Esophagus (tissue), 2 donors: ENCODE results near the gene RHEB. TPM values are rescaled to one million over a fixed set of nuclear protein-coding genes. Genes with fewer than 3 reads are reported as not detected.
A peak's percentile ranks its signal among the peaks of the same experiment; 100 is the strongest.

Experiments
- H3K27ac ChIP-seq, 2 donors: one replicate each; pipeline ENCODE4 v1.5.1; 2013; ENCODE audit warnings: low read depth in 2 of 2, mild to moderate bottlenecking in 2 of 2, inconsistent platforms in 1 of 2, low read length in 1 of 2, moderate library complexity in 1 of 2
- H3K27me3 ChIP-seq, 2 donors: one replicate each; pipeline ENCODE4 v1.6.1; 2013; ENCODE audit warnings: low read length in 2 of 2, control low read depth in 1 of 2, mild to moderate bottlenecking in 1 of 2; ENCODE audit not compliant: insufficient read depth in 2 of 2, control insufficient read depth in 1 of 2
- H3K36me3 ChIP-seq, 2 donors: one replicate each; pipeline ENCODE4 v1.6.1; 2013; ENCODE audit warnings: low read length in 1 of 2; ENCODE audit not compliant: control insufficient read depth in 2 of 2, insufficient read depth in 2 of 2
- H3K4me1 ChIP-seq, 2 donors: one replicate each; pipeline ENCODE4 v1.6.1; 2013; ENCODE audit warnings: low read length in 1 of 2; ENCODE audit not compliant: control insufficient read depth in 2 of 2, insufficient read depth in 2 of 2
- H3K4me3 ChIP-seq, 2 donors: one replicate each; pipeline ENCODE4 v1.5.1; 2013; ENCODE audit warnings: low read length in 2 of 2, mild to moderate bottlenecking in 2 of 2, low read depth in 1 of 2, moderate library complexity in 1 of 2
- H3K9me3 ChIP-seq, 2 donors: one replicate each; pipeline ENCODE4 v1.6.1; 2013; ENCODE audit warnings: mild to moderate bottlenecking in 2 of 2, low read depth in 1 of 2, low read length in 1 of 2, moderate library complexity in 1 of 2; ENCODE audit not compliant: control insufficient read depth in 2 of 2, insufficient read depth in 1 of 2
- WGBS, 2 donors: extraction: QIAGEN DNeasy Blood & Tissue Kit; methylation state at CpG; one replicate each; pipeline ENCODE4 v1.1.7; 2013; 5-methylcytosine and 5-hydroxymethylcytosine counted together
- polyA plus RNA-seq, 2 donors: library from polyadenylated mRNA; stranded (reverse); fragments of 200-250 nt; gene quantifications; one replicate each; pipeline ENCODE4 v1.2.3, GENCODE V29; 2013
- donor health status: healthy with polysubstance abuse.
- donor health status: Bipolar disorder and iron deficiency.

Gene RHEB
- polyA plus RNA-seq, 2 donors = 48.5 to 58.2 TPM

DNA sequence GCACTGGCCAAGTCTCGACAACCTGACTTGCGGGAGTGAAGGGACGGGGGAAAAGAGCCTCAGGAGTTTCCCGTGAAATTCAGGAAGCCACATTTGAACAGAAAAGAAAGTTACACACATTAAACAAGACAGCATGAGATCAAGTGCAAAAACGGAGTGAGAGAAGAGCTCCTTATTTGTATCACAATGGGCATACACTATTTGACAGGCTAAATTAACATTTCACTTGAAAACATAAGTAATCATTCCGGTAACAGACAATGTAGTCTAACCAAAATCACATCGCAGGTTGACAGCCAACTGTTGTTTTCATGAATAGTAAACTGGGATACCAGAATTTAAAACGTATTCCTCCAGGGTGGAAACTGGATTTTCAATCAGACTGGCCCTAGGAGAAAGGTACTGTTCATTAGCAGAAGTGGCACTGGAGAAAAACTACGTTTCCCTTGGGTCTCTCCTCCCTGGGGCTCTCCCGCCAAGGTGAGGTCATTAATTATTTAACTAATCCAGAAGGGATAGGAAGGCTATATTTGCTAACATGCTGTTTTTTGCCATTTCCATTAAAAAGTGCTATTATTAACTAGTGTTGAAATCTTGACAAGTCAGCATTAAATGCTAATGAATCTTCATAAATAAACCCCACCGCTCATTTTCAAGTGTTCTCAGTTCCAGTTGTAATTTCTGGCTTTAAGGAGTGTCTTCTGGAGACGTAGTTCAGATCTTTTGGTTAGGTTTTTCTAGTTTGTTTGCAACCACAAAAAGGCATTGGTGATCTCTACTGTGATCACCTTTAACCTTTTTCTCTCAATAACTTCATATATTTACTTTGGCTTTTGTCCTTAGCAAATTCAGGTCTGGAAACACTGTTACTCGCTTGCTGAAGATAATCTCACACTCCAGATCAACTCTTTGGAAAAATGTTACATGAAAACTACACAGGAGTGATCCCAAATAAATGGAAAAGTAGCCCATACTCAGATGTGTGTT is 25.1 kb downstream of the RHEB start:
- H3K27me3 ChIP-seq = no peaks in the 10 kb centered on the region
- no peak overlapping the region for H3K27ac ChIP-seq
- H3K4me1 ChIP-seq = no peaks in the 10 kb centered on the region
- H3K9me3 ChIP-seq = no peaks in the 10 kb centered on the region
- H3K4me3 ChIP-seq = no peak overlapping the region
- WGBS, 2 donors = 54 to 57% methylated on average over 13 of the region's 13 CpGs
- H3K36me3 ChIP-seq = peaks cover 0 to 4% of the 10 kb centered on the region in 2 donors

DNA sequence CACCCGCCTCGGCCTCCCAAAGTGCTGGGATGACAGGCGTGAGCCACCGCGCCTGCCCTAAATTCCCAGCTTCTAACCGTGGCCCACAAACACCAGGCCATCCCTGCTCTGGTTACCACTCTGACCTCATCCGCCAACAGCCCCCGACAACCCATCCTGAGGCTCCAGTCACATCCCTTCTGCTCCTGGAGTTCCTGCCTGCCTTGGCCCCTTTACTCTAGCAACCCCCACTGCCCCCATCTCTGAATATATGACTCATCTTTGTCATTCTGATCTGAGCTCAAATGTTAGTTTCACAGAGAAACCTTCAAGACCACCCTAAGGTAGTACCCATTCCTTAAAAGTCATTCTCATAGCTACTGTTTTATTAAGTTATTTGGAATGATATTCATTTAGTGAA is 26.6 kb downstream of the RHEB start:
- WGBS, 2 donors = 95 to 97% methylated on average over 8 of the region's 8 CpGs
- H3K4me1 ChIP-seq = no peaks in the 10 kb centered on the region
- H3K27ac ChIP-seq = no peak overlapping the region
- peaks cover 0 to 4% of the 10 kb centered on the region in 2 donors for H3K36me3 ChIP-seq
- H3K9me3 ChIP-seq = no peaks in the 10 kb centered on the region
- no peak overlapping the region for H3K4me3 ChIP-seq
- no peaks in the 10 kb centered on the region for H3K27me3 ChIP-seq

DNA sequence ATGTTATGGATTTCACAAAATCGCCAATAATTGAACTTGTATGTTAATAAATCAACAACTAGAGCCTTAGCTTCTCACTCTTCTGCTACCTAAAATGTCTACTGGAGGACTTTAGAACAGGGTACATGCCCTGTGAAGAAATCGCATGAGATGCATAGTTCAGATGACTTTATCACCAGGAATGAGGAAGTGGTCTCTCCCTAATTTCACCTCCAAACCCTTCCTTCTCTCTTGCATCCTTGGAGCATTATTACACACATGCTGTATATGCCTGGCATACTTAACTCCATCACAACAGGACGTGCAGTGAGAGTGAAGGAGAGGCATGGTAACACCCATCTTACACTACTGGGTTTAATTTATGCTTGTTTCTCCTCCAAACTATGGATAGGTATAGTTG is 27.8 kb downstream of the RHEB start:
- peaks cover 0 to 6% of the 10 kb centered on the region in 2 donors for H3K36me3 ChIP-seq
- no peak overlapping the region for H3K4me3 ChIP-seq
- H3K4me1 ChIP-seq = no peaks in the 10 kb centered on the region
- 78 to 82% methylated on average over 3 of the region's 3 CpGs for whole genome bisulfite sequencing, 2 donors
- no peaks in the 10 kb centered on the region for H3K27me3 ChIP-seq
- H3K9me3 ChIP-seq = no peaks in the 10 kb centered on the region
- H3K27ac ChIP-seq = peak overlapping the region in 1 of 2 donors; percentile 1

DNA sequence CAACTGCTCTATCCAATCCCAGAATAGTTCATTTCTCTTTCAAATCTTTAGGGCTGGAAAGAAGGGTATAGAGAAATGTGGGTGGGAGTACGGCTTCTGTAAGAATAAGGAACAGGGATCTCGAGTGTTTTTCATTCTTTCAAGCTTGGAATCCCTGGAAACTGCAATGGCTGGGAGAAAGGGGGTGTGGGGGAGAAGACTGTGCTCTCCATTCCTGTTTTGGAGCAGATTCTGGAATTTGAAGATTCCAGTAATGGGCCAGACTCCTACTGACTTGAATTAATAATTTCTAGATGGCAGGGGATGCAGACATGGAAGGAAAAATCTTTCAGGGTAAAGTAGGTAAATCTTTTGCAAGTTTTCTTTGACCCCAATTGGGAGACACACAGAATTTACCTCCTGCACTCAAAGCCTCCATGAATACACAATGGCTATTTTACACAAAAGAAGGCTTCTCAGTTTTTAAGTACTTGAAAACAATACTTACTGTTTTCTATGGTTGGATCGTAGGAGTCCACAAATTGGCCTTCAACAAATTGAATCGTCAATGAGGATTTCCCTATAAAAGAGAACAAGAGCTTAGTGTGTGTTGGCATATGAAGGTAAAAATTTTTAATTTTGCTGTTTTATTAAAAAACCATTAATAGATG is 29.1 kb downstream of the RHEB start:
- Histone ChIP-seq H3K27ac (no peak overlapping the region), H3K27me3 (no peaks in the 10 kb centered on the region), H3K4me1 (no peaks in the 10 kb centered on the region), H3K4me3 (no peak overlapping the region), H3K36me3 (peaks cover 0 to 6% of the 10 kb centered on the region in 2 donors), H3K9me3 (no peaks in the 10 kb centered on the region)
- 83 to 85% methylated on average over 4 of the region's 4 CpGs for WGBS, 2 donors

DNA sequence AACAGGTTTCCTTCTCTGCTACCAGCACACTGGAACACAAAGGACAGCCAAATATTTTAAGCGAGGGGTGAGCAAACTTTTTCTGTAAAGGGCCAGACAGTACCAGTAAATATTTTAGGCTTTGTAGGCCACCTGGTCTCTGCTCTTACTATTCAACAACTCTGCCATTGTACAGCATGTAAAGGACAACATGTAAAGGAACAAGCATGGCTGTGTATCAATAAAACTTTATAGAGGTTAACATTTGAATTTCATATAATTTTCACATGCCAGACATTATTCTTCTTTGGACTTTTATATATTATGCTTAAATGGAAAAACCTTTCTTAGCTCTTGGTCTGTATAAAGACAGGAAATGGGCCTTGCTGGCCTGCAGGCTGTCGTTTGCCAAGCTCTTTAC is 30.2 kb downstream of the RHEB start:
- H3K36me3 ChIP-seq = peaks cover 0 to 6% of the 10 kb centered on the region in 2 donors

DNA sequence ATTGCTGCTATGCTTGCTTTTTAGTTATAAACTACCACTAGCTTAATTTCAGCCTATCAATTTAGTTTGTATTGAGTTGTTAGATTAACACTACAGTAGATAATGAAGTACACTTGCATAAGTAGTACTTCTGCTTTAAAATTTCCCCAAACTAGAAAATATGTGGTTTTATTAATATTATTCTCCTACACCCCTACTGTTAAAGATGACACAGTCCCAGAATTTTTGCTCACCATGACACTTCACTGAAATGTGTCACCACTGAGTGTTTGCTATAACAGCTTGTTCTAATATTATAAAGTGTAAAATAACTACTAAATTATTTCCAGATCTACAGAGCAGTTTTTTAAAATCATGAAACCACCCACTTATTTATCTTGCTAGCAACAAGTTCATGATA is 31.6 kb downstream of the RHEB start:
- H3K36me3 ChIP-seq = peaks cover 0 to 9% of the 10 kb centered on the region in 2 donors

More for the DNA sequence above, 30.2 kb downstream of the RHEB start:
- Histone ChIP-seq H3K27me3 (no peaks in the 10 kb centered on the region), H3K9me3 (no peaks in the 10 kb centered on the region), H3K4me1 (no peaks in the 10 kb centered on the region), H3K27ac (no peak overlapping the region), H3K4me3 (no peak overlapping the region)
- 77 to 84% methylated on average over 2 of the region's 2 CpGs for WGBS, 2 donors

DNA sequence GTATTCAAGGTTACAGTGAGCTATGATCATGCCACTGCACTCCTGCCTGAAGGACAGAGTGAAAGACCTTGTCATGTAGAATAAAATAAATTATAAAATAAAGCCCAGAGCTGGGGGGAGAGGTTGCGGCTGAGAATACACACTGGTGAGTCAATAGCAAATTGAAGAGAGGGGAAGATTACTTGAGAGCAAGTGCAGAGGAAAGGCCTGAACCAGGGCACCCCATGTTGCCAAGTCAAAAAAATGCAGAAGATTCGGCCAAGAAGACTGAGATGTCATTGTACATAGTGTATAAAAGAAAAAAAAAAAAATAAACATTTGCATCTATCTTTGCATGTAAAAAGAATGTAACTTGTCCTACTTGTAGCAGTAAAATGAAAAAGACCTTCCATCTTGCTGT is 32.5 kb downstream of the RHEB start:
- H3K36me3 ChIP-seq = peaks cover 0 to 9% of the 10 kb centered on the region in 2 donors
- WGBS, 2 donors = 79% methylated on average over 2 of the region's 2 CpGs
- peaks cover 0 to 3% of the 10 kb centered on the region in 2 donors for H3K4me1 ChIP-seq
- H3K4me3 ChIP-seq = no peak overlapping the region
- H3K9me3 ChIP-seq = no peaks in the 10 kb centered on the region
- no peak overlapping the region for H3K27ac ChIP-seq
- H3K27me3 ChIP-seq = no peaks in the 10 kb centered on the region

More for the DNA sequence above, 31.6 kb downstream of the RHEB start:
- no peaks in the 10 kb centered on the region for H3K27me3 ChIP-seq
- H3K9me3 ChIP-seq = no peaks in the 10 kb centered on the region
- H3K27ac ChIP-seq = no peak overlapping the region
- H3K4me3 ChIP-seq = no peak overlapping the region
- no peaks in the 10 kb centered on the region for H3K4me1 ChIP-seq

DNA sequence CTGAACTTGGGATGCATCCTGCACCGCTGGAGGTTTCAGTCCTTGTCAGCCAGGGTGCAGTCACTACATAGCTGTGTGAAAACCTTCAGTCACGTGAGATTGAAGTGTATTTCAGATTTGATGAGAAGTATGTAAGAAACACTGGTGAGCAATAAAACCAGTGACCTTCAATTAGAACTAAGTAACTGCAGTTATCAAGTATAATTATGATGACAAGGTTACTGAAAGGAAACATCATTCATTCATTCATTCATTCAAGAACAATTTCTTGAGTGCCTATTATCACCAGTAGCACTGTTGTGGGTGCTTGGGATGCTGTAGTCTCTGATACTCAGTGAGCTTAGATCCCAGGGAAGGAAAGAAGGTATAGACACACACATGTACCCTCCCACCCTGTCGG is 33.6 kb downstream of the RHEB start:
- H3K4me1 ChIP-seq = peaks cover 0 to 6% of the 10 kb centered on the region in 2 donors
- 95% methylated on average over 3 of the region's 3 CpGs for WGBS, 2 donors
- H3K27ac ChIP-seq = no peak overlapping the region
- H3K4me3 ChIP-seq = no peak overlapping the region
- no peaks in the 10 kb centered on the region for H3K9me3 ChIP-seq
- H3K27me3 ChIP-seq = no peaks in the 10 kb centered on the region
- peaks cover 0 to 9% of the 10 kb centered on the region in 2 donors for H3K36me3 ChIP-seq

DNA sequence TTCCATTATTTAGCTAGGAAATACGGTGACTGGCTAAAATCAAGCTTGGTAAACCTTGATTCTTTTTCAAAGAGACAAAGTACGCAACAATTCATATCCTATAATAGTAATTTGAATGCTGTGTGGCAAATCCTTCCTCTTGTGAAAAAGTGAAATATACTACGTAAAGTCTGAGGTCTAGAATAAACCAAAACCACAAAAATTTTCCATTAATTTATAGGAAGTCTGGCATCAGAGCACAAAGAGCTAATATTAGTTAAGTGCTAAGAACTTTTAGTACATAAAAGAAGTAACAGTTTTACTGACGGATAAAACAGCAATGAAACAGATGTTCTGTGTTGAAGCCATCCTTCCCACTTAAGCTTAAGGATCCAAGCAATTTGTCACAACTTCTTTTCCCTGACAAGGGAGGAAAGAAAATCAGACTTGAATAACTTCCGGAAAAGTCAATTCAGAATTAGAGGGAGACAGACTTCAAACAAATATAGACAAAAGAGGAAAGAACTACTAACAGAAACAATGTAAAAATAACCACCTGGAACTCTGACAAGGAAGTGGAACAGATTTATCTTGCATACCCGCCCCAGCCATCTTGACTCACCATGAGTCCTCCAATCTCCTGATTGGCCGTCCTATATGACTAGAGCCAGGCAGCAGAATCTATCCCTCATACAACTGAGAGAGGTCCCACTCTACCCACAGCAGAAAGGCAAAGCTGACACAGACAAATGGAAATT is 34.6 kb downstream of the RHEB start:
- peaks cover 0 to 6% of the 10 kb centered on the region in 2 donors for H3K4me1 ChIP-seq
- no peak overlapping the region for H3K4me3 ChIP-seq
- peaks cover 0 to 9% of the 10 kb centered on the region in 2 donors for H3K36me3 ChIP-seq
- WGBS, 2 donors = 60% methylated on average over 7 of the region's 7 CpGs
- H3K27me3 ChIP-seq = no peaks in the 10 kb centered on the region
- peak overlapping the region in 1 of 2 donors; percentile 72 for H3K27ac ChIP-seq
- no peaks in the 10 kb centered on the region for H3K9me3 ChIP-seq
